Measurements from ENCODE around the gene LCE1D. TPM values are rescaled to one million over a fixed set of nuclear protein-coding genes. Genes with fewer than 3 reads are reported as not detected.

The LCE1D gene
- total and polyA plus RNA-seq, 2 of the 13 experiments (the other 11 are each of a cell fraction or from before 2014, with no cell fraction given): not detected

GRCh38 chr1:152774875-152775274 lies 21.6 kb upstream of the LCE1D start, which contains the start of gene LCE1F:
Gene LCE1F (plus strand): TSS chr1:152775140. CDS start chr1:152776372, 1,232 bp downstream.
- in situ Hi-C loops (cut with HindIII; ENCODE audit: extremely low pct_ligation_motif_present, low pct_unique_long_range_greater_than_20kb): no loop called here
- no TSS peak for BruUV-seq (replicated peaks)

More at GRCh38 chr1:152774875-152775274, 21.6 kb upstream of the LCE1D start, which contains the start of gene LCE1F:
- POLR2A ChIA-PET: no interaction called here
- Histone ChIP-seq H3K79me2 (ENCODE audit: insufficient read depth, low read length) (no peaks in the 10 kb centered on the region), H3K36me3 (replicated peaks in 1 of 2; ENCODE audit: control insufficient read depth in 1 of 2, insufficient read depth in 2 of 2, low read length in 2 of 2) (no peaks in the 10 kb centered on the region), H4K20me1 (ENCODE audit: insufficient read depth, low read length) (no peaks in the 10 kb centered on the region), H3K4me3 (replicated peaks in 1 of 3; ENCODE audit: insufficient read depth in 1 of 3, low read depth in 2 of 3, low read length in 3 of 3) (no peak within 1 kb of the TSS), H3K9me3 (ENCODE audit: low read length) (no peaks in the 10 kb centered on the region), H3K4me2 (ENCODE audit: low read depth, low read length) (no peak within 1 kb of the TSS), H3K9ac (ENCODE audit: insufficient read depth, low read depth, low read length) (no peak within 1 kb of the TSS), H3K27me3 (ENCODE audit: control insufficient read depth in 1 of 2, insufficient read depth in 2 of 2, low read length in 2 of 2) (no peaks in the 10 kb centered on the region), H3K27ac (ENCODE audit: extremely low read length, insufficient read depth, low read length) (no peak within 1 kb of the TSS), H3K4me1 (ENCODE audit: insufficient read depth, low read length) (no peaks in the 10 kb centered on the region), H2AFZ (ENCODE audit: low read length) (no peak within 1 kb of the TSS)
- CTCF ChIA-PET (ENCODE audit: low intra/inter-chr PET ratio, low total read pairs): no interaction called here
- TF ChIP-seq ZBTB8A (CRISPR knock-in tag; IDR thresholded peaks at IDR 0.05; ENCODE audit: borderline replicate concordance, low read depth): no peak
- TF ChIP-seq LBX2 (CRISPR knock-in tag; IDR thresholded peaks at IDR 0.05; ENCODE audit: borderline replicate concordance): no peak
- TF ChIP-seq POLR2G (IDR thresholded peaks at IDR 0.05; ENCODE audit: low read depth, low read length): no peak
- TF ChIP-seq ZBTB43 (CRISPR knock-in tag; conservative IDR thresholded peaks at IDR 0.05): no peak
- no peak for TF ChIP-seq ZNF839 (CRISPR knock-in tag; IDR thresholded peaks at IDR 0.05; ENCODE audit: borderline replicate concordance)
- TF ChIP-seq HBP1 (CRISPR knock-in tag; IDR thresholded peaks at IDR 0.05; ENCODE audit: low read depth): no peak
- no peak for TF ChIP-seq YEATS4 (CRISPR knock-in tag; IDR thresholded peaks at IDR 0.05; ENCODE audit: borderline replicate concordance)
- TF ChIP-seq RFXAP (CRISPR knock-in tag; IDR thresholded peaks at IDR 0.05; ENCODE audit: borderline replicate concordance): no peak
- no peak for TF ChIP-seq IKZF1 (IDR thresholded peaks at IDR 0.05)
- no peak for TF ChIP-seq EED (CRISPR knock-in tag; IDR thresholded peaks at IDR 0.05)
- TF ChIP-seq ZNF619 (CRISPR knock-in tag; IDR thresholded peaks at IDR 0.05): no peak
- TF ChIP-seq ZNF639 (CRISPR knock-in tag; conservative IDR thresholded peaks at IDR 0.05): no peak
- TF ChIP-seq ZNF570 (CRISPR knock-in tag; IDR thresholded peaks at IDR 0.05; ENCODE audit: borderline replicate concordance): no peak
- TF ChIP-seq HMG20B (CRISPR knock-in tag; conservative IDR thresholded peaks at IDR 0.05): no peak
- no peak for TF ChIP-seq PAWR (CRISPR knock-in tag; IDR thresholded peaks at IDR 0.05; ENCODE audit: borderline replicate concordance)
- TF ChIP-seq RXRB (CRISPR knock-in tag; IDR thresholded peaks at IDR 0.05; ENCODE audit: borderline replicate concordance): no peak
- no peak for TF ChIP-seq BATF2 (CRISPR knock-in tag; IDR thresholded peaks at IDR 0.05)
- intact Hi-C loops (cut with micrococcal nuclease; ENCODE audit: unreplicated experiment): no loop called here
- DNase-seq (ENCODE audit: low spot score) (peak; percentile 8), ATAC-seq (peak; percentile 74; the same call in 2 of the 3 replicates), FAIRE-seq (no peak)
- WGBS (ENCODE audit: low lambda C conversion rate): 2% methylated on average over 6 of the region's 6 CpGs

Data from HepG2 (cell line).